Astrocyte of the cerebellum (primary cell): ENCODE results near the gene HDDC2.

Experiments
- DNase-seq: peaks from one replicate; pipeline ENCODE4 v3.0.0-alpha.2; 2011; ENCODE audit warnings: low read depth
- H3K4me3 ChIP-seq: 2 replicates; pipeline ENCODE4 v1.5.1; 2011; ENCODE audit warnings: mild to moderate bottlenecking, low read depth, low read length, moderate library complexity
- CTCF ChIP-seq: IDR thresholded peaks from 2 replicates; pipeline ENCODE4 v1.5.1; 2012; ENCODE audit warnings: low read length, low read depth, moderate library complexity, mild to moderate bottlenecking; ENCODE audit errors: missing control alignments
- in situ Hi-C: cut with HindIII; loops from 2 replicates; pipeline ENCODE4 v1.10.0; 2017; ENCODE audit warnings: low sequenced_read_pairs

The HDDC2 gene

DNA sequence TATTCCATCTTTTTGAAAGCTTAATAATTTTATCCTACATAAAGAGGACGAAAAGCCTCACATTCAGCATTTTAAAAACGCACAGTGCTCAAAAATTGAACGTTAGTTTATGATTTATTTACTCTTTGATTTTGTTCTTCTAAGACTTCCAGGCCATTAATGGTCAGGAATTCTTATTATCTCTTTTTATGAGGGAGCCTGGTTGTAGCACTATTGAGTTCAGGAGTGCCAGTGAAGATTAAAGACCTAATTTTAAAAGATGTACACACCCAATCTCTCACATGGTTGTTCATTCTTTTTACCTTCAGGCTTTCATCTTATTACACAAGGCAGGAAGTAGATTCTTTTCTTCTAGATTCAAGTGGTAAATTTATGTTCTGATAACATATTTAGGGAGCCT is 68.6 kb downstream of the HDDC2 start:
- in situ Hi-C loops, result no loop called here
- no peak for TF ChIP-seq CTCF
- DNase-seq, result no peak
- no peak overlapping the region for H3K4me3 ChIP-seq

DNA sequence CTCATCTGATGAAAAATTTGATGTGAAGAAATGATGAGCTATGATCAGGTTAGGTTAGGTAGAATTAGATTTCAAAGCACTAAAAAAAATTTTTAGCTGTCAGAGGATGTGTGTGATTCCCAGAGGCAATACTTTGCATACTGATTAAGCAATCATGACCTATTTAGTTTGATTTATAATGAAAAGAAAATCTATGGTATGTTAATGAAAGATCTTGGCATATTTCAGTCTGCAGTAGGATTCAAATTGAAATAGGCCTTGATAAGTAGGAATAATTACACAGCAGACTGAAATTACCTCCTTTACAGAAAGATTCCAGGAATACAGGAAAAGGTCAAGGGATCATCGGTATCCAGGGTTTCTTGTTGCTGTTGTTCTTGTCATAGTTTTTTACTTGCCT is 69.3 kb downstream of the HDDC2 start:
- no peak for DNase-seq
- TF ChIP-seq CTCF, result no peak
- in situ Hi-C loops, result no loop called here
- no peak overlapping the region for H3K4me3 ChIP-seq

DNA sequence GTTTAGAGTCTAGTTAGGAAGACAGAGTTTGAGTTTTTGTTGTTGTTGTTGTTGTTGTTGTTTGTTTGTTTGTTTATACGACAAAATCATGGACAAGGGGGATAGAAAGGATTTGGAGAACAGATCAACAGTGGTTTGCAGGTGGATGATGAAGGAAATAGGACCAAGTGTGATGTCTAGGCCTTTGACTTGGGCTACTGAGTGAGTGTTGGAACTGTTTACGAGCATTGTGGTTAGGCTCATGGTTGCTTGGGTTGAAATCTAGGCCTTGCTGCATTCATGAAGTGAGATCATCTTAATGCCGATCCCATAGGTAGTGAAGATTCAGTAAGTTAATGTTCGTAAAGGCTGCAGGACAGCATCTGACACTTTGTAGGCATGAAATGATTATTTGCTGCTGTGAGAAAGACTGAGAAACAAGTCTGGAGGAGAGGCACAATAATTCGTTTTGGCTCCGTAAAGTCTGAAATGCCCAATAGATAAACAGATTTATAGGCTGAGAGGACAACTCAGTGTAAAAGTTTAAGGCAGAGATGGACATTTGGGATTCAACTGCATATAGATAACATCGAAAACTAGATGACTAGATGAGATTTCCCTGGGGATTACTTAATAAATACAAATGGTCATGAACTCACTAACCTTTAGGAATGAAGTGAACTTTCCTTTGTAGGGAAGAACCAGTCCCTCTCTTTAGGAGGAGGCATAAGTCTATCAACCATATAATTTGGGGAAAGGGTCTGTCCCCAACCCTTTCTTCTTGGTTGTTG is 70.0 kb downstream of the HDDC2 start:
- no peak for DNase-seq
- in situ Hi-C loops, result no loop called here
- no peak for TF ChIP-seq CTCF
- no peak overlapping the region for H3K4me3 ChIP-seq

DNA sequence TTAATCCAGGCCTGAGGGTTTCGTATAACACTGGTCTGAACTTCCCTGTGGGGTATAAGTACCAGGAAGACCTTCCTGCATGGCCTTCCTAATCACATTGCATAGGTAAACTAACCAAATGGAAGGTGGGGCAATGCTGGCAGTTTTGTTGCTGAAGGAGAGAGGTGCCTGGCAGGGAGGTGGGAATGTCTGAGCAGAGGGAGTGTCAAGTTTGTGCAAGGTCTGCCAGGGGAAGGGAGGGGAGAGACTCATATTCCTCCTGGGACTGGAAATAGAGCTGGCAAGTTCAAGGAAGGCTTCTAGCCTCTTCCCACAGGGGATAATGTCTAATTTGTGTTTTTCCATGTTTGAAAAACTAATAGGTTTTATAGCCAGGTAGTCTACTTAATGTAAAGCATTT is 70.6 kb downstream of the HDDC2 start:
- no peak overlapping the region for H3K4me3 ChIP-seq
- no peak for DNase-seq
- no peak for TF ChIP-seq CTCF
- in situ Hi-C loops, result no loop called here

DNA sequence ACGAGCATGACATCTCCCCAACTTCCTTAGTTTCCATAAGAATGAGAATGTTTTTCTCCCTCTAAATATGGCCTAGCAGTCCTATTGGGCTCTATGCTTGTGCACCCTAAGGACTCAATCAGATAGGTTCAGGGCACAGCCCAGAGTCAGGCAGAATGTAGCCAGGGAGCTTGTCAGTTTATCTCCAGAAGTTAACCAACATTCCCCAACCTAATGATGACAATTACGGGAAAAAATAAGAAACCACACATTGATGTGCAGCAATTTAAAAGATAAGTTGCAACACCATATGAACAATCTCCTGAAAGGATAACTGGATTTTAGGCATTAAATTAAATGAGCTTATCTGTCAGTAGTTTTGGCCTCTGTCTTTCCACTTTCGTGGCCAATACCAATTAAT is 71.1 kb downstream of the HDDC2 start:
- DNase-seq, result no peak
- TF ChIP-seq CTCF, result no peak
- in situ Hi-C loops, result no loop called here
- H3K4me3 ChIP-seq, result no peak overlapping the region

DNA sequence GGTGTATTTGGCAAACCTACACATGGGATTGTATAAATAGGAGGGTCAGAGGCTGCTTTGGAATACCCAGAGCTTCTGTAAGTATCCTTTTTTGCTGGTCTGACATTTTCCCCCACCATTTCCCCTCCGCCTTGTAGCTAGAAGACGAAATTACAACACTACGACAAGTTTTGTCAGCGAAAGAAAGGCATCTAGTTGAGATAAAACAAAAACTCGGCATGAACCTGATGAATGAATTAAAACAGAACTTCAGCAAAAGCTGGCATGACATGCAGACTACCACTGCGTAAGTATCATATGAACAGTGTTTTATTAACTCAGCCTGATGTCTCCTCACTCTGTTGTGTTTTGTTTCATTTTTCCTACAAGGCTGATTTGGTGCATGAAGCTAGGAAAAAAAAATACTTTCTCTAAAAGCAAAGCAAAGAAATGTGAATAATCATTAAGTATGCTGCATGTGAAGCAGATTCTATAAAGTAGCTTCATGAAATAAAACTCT is 72.7 kb downstream of the HDDC2 start:
- H3K4me3 ChIP-seq, result no peak overlapping the region
- in situ Hi-C loops, result no loop called here

More for the DNA sequence above, 72.7 kb downstream of the HDDC2 start:
- no peak for TF ChIP-seq CTCF
- no peak for DNase-seq
